ENCODE results near the gene DAGLA.

The DAGLA gene

GRCh38 chr11:61642162-61642561, 38.0 kb upstream of the DAGLA start:
- no peak overlapping the region for H4K91ac ChIP-seq (ENCODE audit: low read depth, low read length, poor library complexity)
- H3K4me2 ChIP-seq (ENCODE audit: insufficient read depth, low read length, poor library complexity, severe bottlenecking) = no peak overlapping the region
- H2AK5ac ChIP-seq (ENCODE audit: low read depth, low read length) = no peak overlapping the region
- no peak overlapping the region for H3K23ac ChIP-seq (ENCODE audit: low read depth, low read length, poor library complexity)
- no peak for DNase-seq (ENCODE audit: low spot score)
- H3K4ac ChIP-seq (ENCODE audit: low read length) = no peak overlapping the region
- H3K4me1 ChIP-seq (ENCODE audit: control insufficient read depth in 2 of 2, insufficient read depth in 1 of 2, low read depth in 1 of 2, low read length in 2 of 2) = peaks cover 2 to 18% of the 10 kb centered on the region in 2 donors
- H3K9me3 ChIP-seq (replicated peaks in 1 of 2; ENCODE audit: control insufficient read depth in 2 of 2, insufficient read depth in 1 of 2, low read depth in 1 of 2, low read length in 2 of 2) = peaks cover 0 to 3% of the 10 kb centered on the region in 2 donors
- no peak overlapping the region for H2BK120ac ChIP-seq (ENCODE audit: low read depth, low read length)
- no peaks in the 10 kb centered on the region for H3K79me1 ChIP-seq (ENCODE audit: low read depth, low read length)
- H3K27ac ChIP-seq (replicated peaks; ENCODE audit: low read length) = no peak overlapping the region
- H3K4me3 ChIP-seq (ENCODE audit: low read length in 2 of 2) = no peak overlapping the region
- H2BK15ac ChIP-seq (ENCODE audit: low read length) = no peak overlapping the region
- no peaks in the 10 kb centered on the region for H3K36me3 ChIP-seq (replicated peaks in 1 of 2; ENCODE audit: control insufficient read depth in 2 of 2, insufficient read depth in 2 of 2, low read length in 2 of 2)
- H3K18ac ChIP-seq (ENCODE audit: low read length) = no peak overlapping the region
- H3K9ac ChIP-seq (ENCODE audit: low read depth, low read length, poor library complexity) = no peak overlapping the region
- no peak overlapping the region for H4K8ac ChIP-seq (ENCODE audit: low read depth, low read length)
- no peak overlapping the region for H3K14ac ChIP-seq (ENCODE audit: low read length)
- H2AFZ ChIP-seq (ENCODE audit: low read length) = no peak overlapping the region
- no peaks in the 10 kb centered on the region for H3K27me3 ChIP-seq (ENCODE audit: control insufficient read depth in 3 of 3, insufficient read depth in 3 of 3, low read depth in 1 of 3, low read length in 3 of 3)
- H2BK5ac ChIP-seq (ENCODE audit: low read length) = no peak overlapping the region
- H2BK12ac ChIP-seq (ENCODE audit: low read length) = no peak overlapping the region
- no CpG with 5 or more reads among the region's 8 CpGs for WGBS, 2 donors (ENCODE audit: extremely low coverage in 2 of 2, insufficient read length in 2 of 2, insufficient replicate concordance in 1 of 2)

GRCh38 chr11:61645179-61645868, 34.9 kb upstream of the DAGLA start:
- no peak overlapping the region for H3K4me3 ChIP-seq (ENCODE audit: low read length in 2 of 2)
- H2BK15ac ChIP-seq (ENCODE audit: low read length) = no peak overlapping the region
- H4K91ac ChIP-seq (ENCODE audit: low read depth, low read length, poor library complexity) = no peak overlapping the region
- H3K18ac ChIP-seq (ENCODE audit: low read length) = no peak overlapping the region
- H3K79me1 ChIP-seq (ENCODE audit: low read depth, low read length) = no peaks in the 10 kb centered on the region
- H2AFZ ChIP-seq (ENCODE audit: low read length) = peak overlapping the region; percentile 3
- H3K9ac ChIP-seq (ENCODE audit: low read depth, low read length, poor library complexity) = no peak overlapping the region
- peaks cover 0 to 3% of the 10 kb centered on the region in 2 donors for H3K9me3 ChIP-seq (replicated peaks in 1 of 2; ENCODE audit: control insufficient read depth in 2 of 2, insufficient read depth in 1 of 2, low read depth in 1 of 2, low read length in 2 of 2)
- no peak overlapping the region for H3K14ac ChIP-seq (ENCODE audit: low read length)
- DNase-seq (ENCODE audit: low spot score) = no peak
- no peak overlapping the region for H3K23ac ChIP-seq (ENCODE audit: low read depth, low read length, poor library complexity)
- H2BK5ac ChIP-seq (ENCODE audit: low read length) = no peak overlapping the region
- no CpG with 5 or more reads among the region's 9 CpGs for WGBS, 2 donors (ENCODE audit: extremely low coverage in 2 of 2, insufficient read length in 2 of 2, insufficient replicate concordance in 1 of 2)
- H3K4ac ChIP-seq (ENCODE audit: low read length) = no peak overlapping the region
- no peak overlapping the region for H2BK12ac ChIP-seq (ENCODE audit: low read length)
- no peaks in the 10 kb centered on the region for H3K27me3 ChIP-seq (ENCODE audit: control insufficient read depth in 3 of 3, insufficient read depth in 3 of 3, low read depth in 1 of 3, low read length in 3 of 3)
- H3K36me3 ChIP-seq (replicated peaks in 1 of 2; ENCODE audit: control insufficient read depth in 2 of 2, insufficient read depth in 2 of 2, low read length in 2 of 2) = no peaks in the 10 kb centered on the region
- peaks cover 0 to 6% of the 10 kb centered on the region in 2 donors for H3K4me1 ChIP-seq (ENCODE audit: control insufficient read depth in 2 of 2, insufficient read depth in 1 of 2, low read depth in 1 of 2, low read length in 2 of 2)
- H2BK120ac ChIP-seq (ENCODE audit: low read depth, low read length) = no peak overlapping the region
- H4K8ac ChIP-seq (ENCODE audit: low read depth, low read length) = no peak overlapping the region
- H2AK5ac ChIP-seq (ENCODE audit: low read depth, low read length) = no peak overlapping the region
- H3K27ac ChIP-seq (replicated peaks; ENCODE audit: low read length) = no peak overlapping the region
- H3K4me2 ChIP-seq (ENCODE audit: insufficient read depth, low read length, poor library complexity, severe bottlenecking) = no peak overlapping the region

- no CpG with 5 or more reads among the region's 3 CpGs for whole genome bisulfite sequencing, 2 donors (ENCODE audit: extremely low coverage in 2 of 2, insufficient read length in 2 of 2, insufficient replicate concordance in 1 of 2)
- Histone ChIP-seq H3K9me3 (replicated peaks in 1 of 2; ENCODE audit: control insufficient read depth in 2 of 2, insufficient read depth in 1 of 2, low read depth in 1 of 2, low read length in 2 of 2) (no peaks in the 10 kb centered on the region), H3K4me2 (ENCODE audit: insufficient read depth, low read length, poor library complexity, severe bottlenecking) (no peak overlapping the region), H3K9ac (ENCODE audit: low read depth, low read length, poor library complexity) (no peak overlapping the region), H4K8ac (ENCODE audit: low read depth, low read length) (no peak overlapping the region), H3K4me3 (ENCODE audit: low read length in 2 of 2) (no peak overlapping the region), H3K14ac (ENCODE audit: low read length) (no peak overlapping the region), H3K4me1 (ENCODE audit: control insufficient read depth in 2 of 2, insufficient read depth in 1 of 2, low read depth in 1 of 2, low read length in 2 of 2) (peaks cover 2 to 4% of the 10 kb centered on the region in 2 donors), H3K27ac (replicated peaks; ENCODE audit: low read length) (no peak overlapping the region), H3K79me1 (ENCODE audit: low read depth, low read length) (no peaks in the 10 kb centered on the region), H3K18ac (ENCODE audit: low read length) (no peak overlapping the region), H3K23ac (ENCODE audit: low read depth, low read length, poor library complexity) (no peak overlapping the region), H4K91ac (ENCODE audit: low read depth, low read length, poor library complexity) (no peak overlapping the region), H2AK5ac (ENCODE audit: low read depth, low read length) (no peak overlapping the region), H2BK120ac (ENCODE audit: low read depth, low read length) (no peak overlapping the region), H2BK5ac (ENCODE audit: low read length) (no peak overlapping the region), H2BK15ac (ENCODE audit: low read length) (no peak overlapping the region), H2BK12ac (ENCODE audit: low read length) (no peak overlapping the region), H3K27me3 (ENCODE audit: control insufficient read depth in 3 of 3, insufficient read depth in 3 of 3, low read depth in 1 of 3, low read length in 3 of 3) (peaks cover 0 to 3% (median 0%) of the 10 kb centered on the region in 3 experiments), H3K4ac (ENCODE audit: low read length) (no peak overlapping the region), H2AFZ (ENCODE audit: low read length) (peak overlapping the region; percentile 14), H3K36me3 (replicated peaks in 1 of 2; ENCODE audit: control insufficient read depth in 2 of 2, insufficient read depth in 2 of 2, low read length in 2 of 2) (no peaks in the 10 kb centered on the region)
- no peak for DNase-seq (ENCODE audit: low spot score)
These were observed 32.7 kb upstream of the DAGLA start for GRCh38 chr11:61647529-61647928.

- Histone ChIP-seq H3K9me3 (replicated peaks in 1 of 2; ENCODE audit: control insufficient read depth in 2 of 2, insufficient read depth in 1 of 2, low read depth in 1 of 2, low read length in 2 of 2) (no peaks in the 10 kb centered on the region), H2BK12ac (ENCODE audit: low read length) (no peak overlapping the region), H2AK5ac (ENCODE audit: low read depth, low read length) (peak overlapping the region; percentile 25), H3K36me3 (replicated peaks in 1 of 2; ENCODE audit: control insufficient read depth in 2 of 2, insufficient read depth in 2 of 2, low read length in 2 of 2) (no peaks in the 10 kb centered on the region), H3K27ac (replicated peaks; ENCODE audit: low read length) (peak overlapping the region; percentile 20), H3K18ac (ENCODE audit: low read length) (peak overlapping the region; percentile 3), H3K4me2 (ENCODE audit: insufficient read depth, low read length, poor library complexity, severe bottlenecking) (no peak overlapping the region), H4K8ac (ENCODE audit: low read depth, low read length) (no peak overlapping the region), H2BK15ac (ENCODE audit: low read length) (peak overlapping the region; percentile 6), H3K79me1 (ENCODE audit: low read depth, low read length) (no peaks in the 10 kb centered on the region), H3K4ac (ENCODE audit: low read length) (no peak overlapping the region), H3K23ac (ENCODE audit: low read depth, low read length, poor library complexity) (peak overlapping the region; percentile 59), H3K27me3 (ENCODE audit: control insufficient read depth in 3 of 3, insufficient read depth in 3 of 3, low read depth in 1 of 3, low read length in 3 of 3) (peaks cover 0 to 10% (median 0%) of the 10 kb centered on the region in 3 experiments), H2AFZ (ENCODE audit: low read length) (no peak overlapping the region), H3K4me3 (ENCODE audit: low read length in 2 of 2) (no peak overlapping the region), H2BK5ac (ENCODE audit: low read length) (no peak overlapping the region), H3K4me1 (ENCODE audit: control insufficient read depth in 2 of 2, insufficient read depth in 1 of 2, low read depth in 1 of 2, low read length in 2 of 2) (peaks cover 0 to 4% of the 10 kb centered on the region in 2 donors), H4K91ac (ENCODE audit: low read depth, low read length, poor library complexity) (no peak overlapping the region), H3K9ac (ENCODE audit: low read depth, low read length, poor library complexity) (no peak overlapping the region), H2BK120ac (ENCODE audit: low read depth, low read length) (no peak overlapping the region), H3K14ac (ENCODE audit: low read length) (no peak overlapping the region)
- DNase-seq (ENCODE audit: low spot score) = no peak
- no CpG with 5 or more reads among the region's 17 CpGs for WGBS, 2 donors (ENCODE audit: extremely low coverage in 2 of 2, insufficient read length in 2 of 2, insufficient replicate concordance in 1 of 2)
These were observed 29.2 kb upstream of the DAGLA start for GRCh38 chr11:61650781-61651571.

Data from neuronal stem cell (in vitro differentiated cells).